Stimulated activated CD8-positive, alpha-beta memory T cell treated with anti-CD3 and anti-CD28 coated beads, Interleukin-15, amount 100 ng/mL, for 24 hours (primary cell): ENCODE data around the gene PHPT1.
"Not testable (repeated sequence)": the region's sequence is repeated elsewhere in the genome, so short reads cannot be mapped to it uniquely, and the experiment has no call there.

Experiments
- DNase-seq: peaks from one replicate; pipeline ENCODE4 v3.0.0-alpha.2; 2020; ENCODE audit warnings: low read depth

Gene PHPT1

GRCh38 chr9:136860933-136861873 is 12.0 kb downstream of the PHPT1 start:
- DNase-seq = no peak

GRCh38 chr9:136861874-136862457 is 12.8 kb downstream of the PHPT1 start:
- no peak for DNase-seq

- no peak for DNase-seq
Measured at GRCh38 chr9:136862849-136863622, 13.8 kb downstream of the PHPT1 start.

GRCh38 chr9:136863623-136864273 is 14.5 kb downstream of the PHPT1 start:
- no peak for DNase-seq

- DNase-seq = no peak
Measured at GRCh38 chr9:136865041-136865767, 16.0 kb downstream of the PHPT1 start.

- DNase-seq = no peak
Measured at GRCh38 chr9:136865768-136866103, 16.5 kb downstream of the PHPT1 start.

GRCh38 chr9:136866898-136867421 is 17.8 kb downstream of the PHPT1 start:
- DNase-seq = not testable (repeated sequence)

GRCh38 chr9:136867480-136867879 is 18.3 kb downstream of the PHPT1 start:
- DNase-seq = no peak

- no peak for DNase-seq
Measured at GRCh38 chr9:136867917-136868316, 18.7 kb downstream of the PHPT1 start.

- no peak for DNase-seq
Measured at GRCh38 chr9:136868644-136869043, 19.4 kb downstream of the PHPT1 start.

- DNase-seq = not testable (repeated sequence)
Measured at GRCh38 chr9:136869611-136870010, 20.4 kb downstream of the PHPT1 start.

- no peak for DNase-seq
Measured at GRCh38 chr9:136875155-136875554, 25.9 kb downstream of the PHPT1 start.

- no peak for DNase-seq
Measured at GRCh38 chr9:136876476-136876875, 27.3 kb downstream of the PHPT1 start.

GRCh38 chr9:136880651-136881050 is 31.4 kb downstream of the PHPT1 start:
- DNase-seq = no peak

GRCh38 chr9:136881691-136882108 is 32.5 kb downstream of the PHPT1 start:
- peak; percentile 31 for DNase-seq

- peak; percentile 57 for DNase-seq
Measured at GRCh38 chr9:136882109-136882946, 33.1 kb downstream of the PHPT1 start.

- DNase-seq = not testable (repeated sequence)
Measured at GRCh38 chr9:136882947-136883283, 33.7 kb downstream of the PHPT1 start.

- not testable (repeated sequence) for DNase-seq
Measured at GRCh38 chr9:136883670-136884069, 34.5 kb downstream of the PHPT1 start.

GRCh38 chr9:136885950-136886578 is 36.9 kb downstream of the PHPT1 start, which contains the start of gene TRAF2:
Gene TRAF2, plus strand, starts transcription at chr9:136886516. Its CDS starts 12,225 bp downstream, at chr9:136898741.
- DNase-seq = peak; percentile 91
